ENCODE data around the gene ATP6V0E1. TPM values are rescaled to one million over a fixed set of nuclear protein-coding genes. Genes with fewer than 3 reads are reported as not detected.

The ATP6V0E1 gene
- total and polyA plus RNA-seq, 2 of the 8 experiments (the other 6 are each of a cell fraction or from before 2014, with no cell fraction given): 108 to 134 TPM

DNA sequence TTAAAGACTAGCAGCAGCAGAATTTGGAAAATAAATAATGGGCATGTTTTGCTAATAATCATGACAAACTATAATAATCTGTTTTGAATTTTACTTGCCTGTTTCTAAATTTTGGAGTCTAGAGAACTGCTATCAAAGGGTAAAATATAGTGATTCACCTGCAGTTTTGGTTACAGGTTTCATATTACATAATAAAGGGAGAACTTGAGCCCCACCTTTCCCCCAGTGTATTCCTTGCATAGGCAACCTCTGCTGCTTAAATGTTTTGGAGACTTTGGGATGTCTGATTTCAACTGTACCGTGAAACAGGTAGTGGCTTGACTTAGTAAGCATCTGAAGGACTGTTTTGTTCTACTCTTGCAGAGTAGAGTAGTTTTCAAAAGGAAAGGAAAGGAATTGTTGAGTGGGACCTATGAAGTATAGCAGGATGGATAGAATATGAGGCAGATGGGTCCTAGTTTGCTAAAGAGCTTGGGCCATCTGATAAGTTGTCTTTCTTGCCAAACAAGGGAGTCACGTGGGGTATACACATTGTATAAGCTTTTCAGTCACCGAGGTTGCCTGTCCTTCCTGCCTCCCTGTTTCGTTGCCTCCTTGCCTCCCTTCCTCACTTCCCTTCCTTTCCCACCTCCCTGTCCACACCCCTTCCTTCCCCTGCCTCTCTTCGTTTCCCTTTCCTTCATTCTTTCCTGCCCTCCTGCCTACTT lies 91.7 kb downstream of the ATP6V0E1 start (continued):
- TF ChIP-seq SIN3A (conservative IDR thresholded peaks at IDR 0.05 in 1 of 2, IDR thresholded peaks at IDR 0.05 in 1 of 2; ENCODE audit: low read depth in 1 of 2, low read length in 2 of 2): no peak
- TF ChIP-seq YY1 (IDR thresholded peaks at IDR 0.05; ENCODE audit: low read depth, low read length): no peak
- no peak for TF ChIP-seq RAD21 (IDR thresholded peaks at IDR 0.05 in 1 of 2, conservative IDR thresholded peaks at IDR 0.05 in 1 of 2; ENCODE audit: low read depth in 2 of 2, low read length in 2 of 2)
- TF ChIP-seq JUND (IDR thresholded peaks at IDR 0.05; ENCODE audit: low read length): no peak
- TF ChIP-seq GTF2F1 (IDR thresholded peaks at IDR 0.05; ENCODE audit: borderline replicate concordance, low read depth, low read length): no peak
- no peak for TF ChIP-seq SIRT6 (IDR thresholded peaks at IDR 0.05; ENCODE audit: low read length)
- TF ChIP-seq CHD1 (IDR thresholded peaks at IDR 0.05; ENCODE audit: low read depth, low read length): no peak
- TF ChIP-seq BCL11A (IDR thresholded peaks at IDR 0.05; ENCODE audit: low read depth in 2 of 2, low read length in 2 of 2): no peak
